Mesothelial cell of epicardium (in vitro differentiated cells): ENCODE data around the gene MAEA. TPM values are rescaled to one million over a fixed set of nuclear protein-coding genes. Genes with fewer than 3 reads are reported as not detected.
"Not testable (repeated sequence)": the region's sequence is repeated elsewhere in the genome, so short reads cannot be mapped to it uniquely, and the experiment has no call there.

Experiments
- DNase-seq, 2 experiments: peaks; one replicate each; pipeline ENCODE4 v3.0.0; 2021; ENCODE audit warnings: low spot score in 2 of 2; ENCODE audit not compliant: unreplicated experiment in 2 of 2
- H3K27ac Mint-ChIP-seq: 2 replicates; pipeline ENCODE4 v1.8.0; 2021; ENCODE audit warnings: mixed read lengths
- H3K27me3 Mint-ChIP-seq: 2 replicates; pipeline ENCODE4 v1.8.0; 2021; ENCODE audit warnings: low read depth, mixed read lengths
- H3K36me3 Mint-ChIP-seq: 2 replicates; pipeline ENCODE4 v1.8.0; 2021; ENCODE audit warnings: mixed read lengths
- H3K4me1 Mint-ChIP-seq: 2 replicates; pipeline ENCODE4 v1.8.0; 2021; ENCODE audit warnings: mixed read lengths
- H3K4me3 Mint-ChIP-seq: 2 replicates; pipeline ENCODE4 v1.8.0; 2021; ENCODE audit warnings: mild to moderate bottlenecking, moderate library complexity, mixed read lengths
- H3K9me3 Mint-ChIP-seq: 2 replicates; pipeline ENCODE4 v1.8.0; 2021; ENCODE audit warnings: mixed read lengths
- CTCF ChIP-seq: fragments of 200-600 bp; sonication (generic); IDR thresholded peaks from one replicate; pipeline ENCODE4 v1.5.0; 2021; ENCODE audit warnings: antibody characterized with exemption; ENCODE audit not compliant: unreplicated experiment
- total RNA-seq: library from RNA; stranded (reverse); gene quantifications from 3 replicates; pipeline ENCODE4 v1.2.1, GENCODE V29; 2021

The MAEA gene
- total RNA-seq, 1 donor from 2014 or later = 73.4 TPM

GRCh38 chr4:1323280-1323634 is 33.6 kb downstream of the MAEA start:
- peaks cover 12% of the 10 kb centered on the region for H3K9me3 Mint-ChIP-seq
- peaks cover 37% of the 10 kb centered on the region for H3K36me3 Mint-ChIP-seq
- H3K27me3 Mint-ChIP-seq = no peaks in the 10 kb centered on the region
- no peak for DNase-seq
- H3K4me1 Mint-ChIP-seq = no peaks in the 10 kb centered on the region
- H3K27ac Mint-ChIP-seq = no peak overlapping the region
- no peak for TF ChIP-seq CTCF
- H3K4me3 Mint-ChIP-seq = no peak overlapping the region

GRCh38 chr4:1323635-1324442 is 34.1 kb downstream of the MAEA start:
- DNase-seq = no peak
- Mint-ChIP-seq H3K4me1 (no peaks in the 10 kb centered on the region), H3K4me3 (no peak overlapping the region), H3K27ac (no peak overlapping the region), H3K9me3 (peaks cover 12% of the 10 kb centered on the region), H3K27me3 (no peaks in the 10 kb centered on the region), H3K36me3 (peaks cover 32% of the 10 kb centered on the region)
- TF ChIP-seq CTCF = no peak

GRCh38 chr4:1324443-1325175 is 34.9 kb downstream of the MAEA start:
- H3K36me3 Mint-ChIP-seq = peaks cover 25% of the 10 kb centered on the region

GRCh38 chr4:1325176-1325480 is 35.4 kb downstream of the MAEA start:
- H3K27ac Mint-ChIP-seq = no peak overlapping the region
- no peak for DNase-seq
- no peak overlapping the region for H3K4me3 Mint-ChIP-seq
- H3K4me1 Mint-ChIP-seq = no peaks in the 10 kb centered on the region
- TF ChIP-seq CTCF = no peak
- peaks cover 20% of the 10 kb centered on the region for H3K36me3 Mint-ChIP-seq
- H3K9me3 Mint-ChIP-seq = peaks cover 8% of the 10 kb centered on the region
- no peaks in the 10 kb centered on the region for H3K27me3 Mint-ChIP-seq

More at GRCh38 chr4:1324443-1325175, 34.9 kb downstream of the MAEA start:
- not testable (repeated sequence) for H3K27ac Mint-ChIP-seq, H3K4me3 Mint-ChIP-seq, DNase-seq, H3K27me3 Mint-ChIP-seq, H3K4me1 Mint-ChIP-seq
- H3K9me3 Mint-ChIP-seq = peaks cover 12% of the 10 kb centered on the region

- Mint-ChIP-seq H3K27me3 (no peaks in the 10 kb centered on the region), H3K9me3 (peaks cover 4% of the 10 kb centered on the region), H3K4me3 (no peak overlapping the region), H3K36me3 (peaks cover 16% of the 10 kb centered on the region), H3K27ac (no peak overlapping the region), H3K4me1 (no peaks in the 10 kb centered on the region)
- TF ChIP-seq CTCF = no peak
- DNase-seq = no peak
These were observed 36.3 kb downstream of the MAEA start for GRCh38 chr4:1325681-1326635.
